ENCODE results near the gene LRRN4.

The LRRN4 gene

GRCh38 chr20:6045566-6045965, 8.3 kb downstream of the LRRN4 start:
- DNase-seq (ENCODE audit: low read depth) = peak; percentile 44
- no peak overlapping the region for H3K4me3 ChIP-seq (ENCODE audit: low read depth, low read length)
- in situ Hi-C loops (cut with HindIII; ENCODE audit: low sequenced_read_pairs) = no loop called here
- no peak for TF ChIP-seq CTCF (IDR thresholded peaks at IDR 0.05; ENCODE audit: low read depth, low read length, missing control alignments)

GRCh38 chr20:6044115-6044514, 9.7 kb downstream of the LRRN4 start:
- in situ Hi-C loops (cut with HindIII; ENCODE audit: low sequenced_read_pairs) = no loop called here
- no peak for DNase-seq (ENCODE audit: low read depth)
- TF ChIP-seq CTCF (IDR thresholded peaks at IDR 0.05; ENCODE audit: low read depth, low read length, missing control alignments) = no peak
- H3K4me3 ChIP-seq (ENCODE audit: low read depth, low read length) = no peak overlapping the region

GRCh38 chr20:6041808-6042265, 12.0 kb downstream of the LRRN4 start:
- no peak overlapping the region for H3K4me3 ChIP-seq (ENCODE audit: low read depth, low read length)
- TF ChIP-seq CTCF (IDR thresholded peaks at IDR 0.05; ENCODE audit: low read depth, low read length, missing control alignments) = no peak
- no peak for DNase-seq (ENCODE audit: low read depth)
- in situ Hi-C loops (cut with HindIII; ENCODE audit: low sequenced_read_pairs) = no loop called here

GRCh38 chr20:6040958-6041807, 12.7 kb downstream of the LRRN4 start:
- no peak for DNase-seq (ENCODE audit: low read depth)
- no peak for TF ChIP-seq CTCF (IDR thresholded peaks at IDR 0.05; ENCODE audit: low read depth, low read length, missing control alignments)
- in situ Hi-C loops (cut with HindIII; ENCODE audit: low sequenced_read_pairs) = no loop called here

GRCh38 chr20:6040540-6040939, 13.3 kb downstream of the LRRN4 start:
- in situ Hi-C loops (cut with HindIII; ENCODE audit: low sequenced_read_pairs) = no loop called here
- DNase-seq (ENCODE audit: low read depth) = no peak
- no peak for TF ChIP-seq CTCF (IDR thresholded peaks at IDR 0.05; ENCODE audit: low read depth, low read length, missing control alignments)
- no peak overlapping the region for H3K4me3 ChIP-seq (ENCODE audit: low read depth, low read length)

More at GRCh38 chr20:6040958-6041807, 12.7 kb downstream of the LRRN4 start:
- no peak overlapping the region for H3K4me3 ChIP-seq (ENCODE audit: low read depth, low read length)

GRCh38 chr20:6039766-6040165, 14.1 kb downstream of the LRRN4 start:
- no peak for DNase-seq (ENCODE audit: low read depth)
- in situ Hi-C loops (cut with HindIII; ENCODE audit: low sequenced_read_pairs) = no loop called here
- H3K4me3 ChIP-seq (ENCODE audit: low read depth, low read length) = no peak overlapping the region
- TF ChIP-seq CTCF (IDR thresholded peaks at IDR 0.05; ENCODE audit: low read depth, low read length, missing control alignments) = no peak
